CD4-positive, alpha-beta T cell treated with Interleukin-17A for 4 hours (primary cell): Measurements from ENCODE around the gene ZFP64.
A peak's percentile ranks its signal among the peaks of the same experiment; 100 is the strongest.
"Not testable (repeated sequence)": the region's sequence is repeated elsewhere in the genome, so short reads cannot be mapped to it uniquely, and the experiment has no call there.

Experiments
- DNase-seq: peaks from one replicate; pipeline ENCODE4 v3.0.0-alpha.2; 2020; ENCODE audit warnings: mixed read lengths

ZFP64 gene

DNA sequence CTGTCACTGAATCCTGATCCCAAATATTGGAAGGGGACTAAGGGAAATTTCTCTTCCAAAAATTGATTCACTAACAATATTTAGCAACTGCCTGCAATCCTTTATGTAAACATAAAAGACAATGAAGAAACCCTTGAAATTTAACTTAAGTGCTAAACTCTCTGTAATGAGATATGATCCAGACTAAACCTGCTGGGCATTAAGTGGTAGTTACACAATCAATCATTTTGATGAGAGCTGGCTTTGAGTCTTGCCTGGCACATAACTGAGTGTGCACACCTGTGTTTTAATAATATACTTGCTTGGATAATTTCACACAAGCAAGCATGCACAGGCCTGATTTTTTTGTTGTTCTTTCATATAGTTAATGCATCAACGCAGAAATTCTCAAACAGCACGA, 9.8 kb upstream of the ZFP64 start:
- DNase-seq, result no peak

DNA sequence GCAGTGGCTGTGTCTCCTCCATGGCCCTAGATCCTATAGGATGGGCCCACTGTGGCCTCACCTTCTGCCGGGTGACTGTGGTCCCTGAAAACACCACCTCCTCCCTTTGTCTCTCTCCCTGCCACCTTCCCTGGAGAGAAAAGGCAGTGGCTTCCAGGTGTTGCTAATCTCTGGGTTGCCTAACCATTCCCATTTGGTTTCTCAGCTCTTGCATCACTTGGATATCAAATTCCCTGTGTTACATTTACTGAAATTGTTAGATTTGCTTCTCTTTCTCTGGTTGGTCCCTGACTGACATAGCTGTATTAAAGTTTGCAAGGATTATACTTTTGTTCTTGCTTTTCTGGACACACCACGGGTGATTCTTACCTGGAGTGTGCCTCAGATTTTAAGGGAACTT, 9.3 kb upstream of the ZFP64 start:
- DNase-seq, result no peak

DNA sequence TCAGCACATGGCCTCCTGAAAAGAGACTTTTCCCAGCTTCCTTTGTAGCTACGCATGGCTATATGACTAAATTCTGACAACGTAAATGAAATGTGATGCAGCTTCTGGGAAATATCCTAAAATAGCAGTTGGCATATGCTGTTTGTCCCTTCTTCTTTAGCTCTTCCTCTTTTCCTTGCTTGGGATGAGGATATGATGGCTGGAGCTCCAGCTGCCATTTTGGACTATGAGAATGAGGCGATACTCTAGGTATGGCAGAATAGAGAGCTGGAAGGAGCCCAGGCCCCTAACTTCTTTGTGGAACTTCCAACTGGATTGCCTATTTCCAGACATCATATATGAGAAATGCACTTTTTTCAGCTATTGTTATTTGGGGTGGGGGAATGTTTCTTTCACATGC, 5.3 kb upstream of the ZFP64 start:
- DNase-seq, result no peak

DNA sequence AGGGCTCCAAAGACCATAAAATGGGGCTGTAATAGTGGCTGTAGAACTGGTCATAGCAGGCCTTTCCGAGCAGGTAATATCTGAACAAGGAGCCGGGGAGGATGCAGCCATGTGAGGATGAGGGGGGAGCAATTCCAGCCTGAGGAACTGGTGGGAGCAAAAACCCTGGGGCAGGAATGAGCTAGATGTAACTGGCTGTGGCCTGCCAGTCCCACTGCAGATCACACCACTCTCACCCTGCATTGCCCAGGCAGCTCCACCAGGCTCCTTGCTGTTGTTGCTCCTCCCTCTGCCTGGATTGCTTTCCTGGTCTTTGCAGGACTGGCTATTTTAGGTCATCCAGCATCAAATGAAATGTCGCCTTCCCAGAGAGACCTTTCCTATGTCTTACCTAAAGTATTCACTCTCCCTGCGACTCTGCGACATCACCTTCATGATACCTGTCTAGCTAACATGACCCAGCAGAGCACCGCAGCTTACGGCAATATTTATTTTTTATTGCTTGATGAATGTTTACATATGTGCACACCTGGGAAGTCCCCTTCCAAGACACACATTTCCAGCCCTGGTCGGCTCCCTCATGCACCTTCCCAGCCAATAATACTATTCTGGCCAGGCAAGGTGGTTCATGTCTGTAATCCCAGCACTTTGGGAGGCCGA, 2.4 kb upstream of the ZFP64 start:
- DNase-seq, result no peak

DNA sequence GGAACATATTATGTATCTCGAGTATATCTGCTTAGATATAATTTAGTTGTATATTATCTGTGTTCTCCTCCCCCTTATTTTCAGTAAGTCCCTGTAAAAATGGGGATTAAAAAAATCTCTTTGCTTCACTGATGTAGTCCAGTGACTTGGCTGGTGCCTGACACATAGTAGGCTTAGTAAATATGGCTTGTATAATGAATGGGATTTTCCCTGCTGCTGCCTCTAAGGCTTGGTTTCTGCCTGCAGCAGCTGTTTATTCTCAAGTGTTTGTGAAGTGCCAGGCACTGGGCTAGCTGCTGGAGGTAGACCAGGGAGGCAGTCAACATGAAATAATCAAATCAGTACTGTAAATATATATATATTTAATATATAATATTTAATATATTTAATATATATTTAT, 1.6 kb upstream of the ZFP64 start:
- no peak for DNase-seq

- not testable (repeated sequence) for DNase-seq
These were observed 1.1 kb upstream of the ZFP64 start for GRCh38 chr20:52192719-52193007.

GRCh38 chr20:52191916-52192718, 538 bp upstream of the ZFP64 start:
- peak; percentile 67 for DNase-seq

- DNase-seq, result peak; percentile 53
These were observed 995 bp downstream of the ZFP64 start for GRCh38 chr20:52190437-52191131.

DNA sequence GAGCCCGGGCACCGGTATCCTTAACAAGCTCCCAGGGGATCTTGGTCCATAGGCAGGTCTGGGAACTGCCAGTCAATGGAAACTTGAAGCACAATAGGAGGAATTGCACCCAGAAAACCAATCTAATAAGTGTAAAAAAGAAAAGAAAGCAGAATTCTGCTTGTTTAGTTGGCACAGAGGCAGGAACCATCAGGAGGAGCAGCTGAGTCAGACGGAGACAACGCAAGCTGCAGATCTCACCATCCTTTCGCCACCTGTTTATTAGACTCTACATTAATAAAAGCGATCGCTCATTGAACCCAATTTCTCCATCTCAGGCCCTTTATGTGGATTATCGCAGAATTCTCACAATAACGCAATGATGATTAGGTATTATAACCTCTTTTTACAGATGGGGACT, 9.8 kb downstream of the ZFP64 start:
- no peak for DNase-seq

DNA sequence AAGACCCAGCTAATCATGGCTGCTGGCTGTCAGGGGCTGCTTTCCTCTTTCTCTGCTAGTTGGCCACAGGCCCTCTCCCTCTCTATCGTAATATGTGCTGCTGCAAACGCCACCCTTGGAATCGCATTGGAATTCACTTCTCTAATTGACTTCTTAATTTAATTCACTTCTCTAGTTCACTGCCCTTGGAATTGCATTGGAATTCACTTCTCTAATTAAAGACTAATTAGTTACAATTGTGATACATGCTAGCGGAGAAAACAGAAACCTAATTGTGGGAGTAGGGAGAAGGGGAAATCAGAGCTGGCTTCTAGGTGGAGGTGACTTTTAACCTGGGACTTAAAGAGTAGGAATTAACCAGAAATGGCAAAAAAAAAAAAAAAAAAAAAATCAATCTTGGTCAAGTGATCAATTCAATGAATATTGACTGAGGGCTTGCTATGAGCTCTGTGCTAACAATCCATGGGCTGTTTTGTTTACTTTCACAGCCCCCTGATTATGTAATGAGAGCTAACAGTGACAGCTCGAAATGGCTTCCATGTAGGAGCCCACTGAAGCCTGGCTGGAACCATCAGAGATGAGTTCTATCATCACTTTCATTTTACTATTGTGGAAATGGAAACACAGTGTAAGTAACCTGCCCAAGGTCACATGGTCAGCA, 11.3 kb downstream of the ZFP64 start:
- DNase-seq, result no peak

DNA sequence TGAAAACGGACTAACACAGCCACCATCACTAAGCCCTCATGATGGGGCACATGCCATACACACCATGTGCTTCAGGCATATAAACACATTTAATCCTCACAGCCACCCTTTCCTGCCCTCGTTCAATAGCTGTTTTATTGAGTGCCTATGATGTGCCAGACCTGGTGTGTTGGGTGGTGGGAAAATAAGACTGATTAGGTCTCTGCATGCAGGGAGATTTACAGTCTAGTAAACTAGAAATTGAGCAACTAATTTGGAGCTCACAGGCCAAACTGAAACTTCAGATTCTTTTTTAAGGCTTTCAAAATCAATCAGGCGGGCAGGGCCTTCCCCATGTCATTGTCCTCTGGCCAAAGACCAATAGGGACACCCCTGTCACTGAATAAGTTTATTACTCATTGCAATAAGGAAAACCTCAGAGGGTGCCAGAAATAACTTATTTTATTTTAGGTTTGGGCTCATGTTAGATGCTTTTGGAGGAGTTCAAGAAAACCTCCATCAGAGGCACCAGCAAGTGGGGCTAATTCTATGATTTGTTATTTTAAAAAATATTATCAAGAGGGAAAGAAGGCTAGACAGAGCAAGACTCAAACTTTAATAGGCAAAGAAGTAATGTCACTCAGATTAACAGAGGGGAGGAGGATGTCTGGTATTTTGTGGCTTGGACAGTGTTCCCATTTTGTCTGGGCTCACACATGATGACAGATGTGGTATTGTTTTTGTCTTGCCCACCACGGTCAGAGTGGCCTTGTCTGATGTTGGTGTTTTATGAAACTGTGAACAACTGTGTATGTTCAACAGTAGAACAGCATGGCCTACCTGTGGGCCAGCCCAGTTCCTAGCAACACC, 12.0 kb downstream of the ZFP64 start:
- no peak for DNase-seq

DNA sequence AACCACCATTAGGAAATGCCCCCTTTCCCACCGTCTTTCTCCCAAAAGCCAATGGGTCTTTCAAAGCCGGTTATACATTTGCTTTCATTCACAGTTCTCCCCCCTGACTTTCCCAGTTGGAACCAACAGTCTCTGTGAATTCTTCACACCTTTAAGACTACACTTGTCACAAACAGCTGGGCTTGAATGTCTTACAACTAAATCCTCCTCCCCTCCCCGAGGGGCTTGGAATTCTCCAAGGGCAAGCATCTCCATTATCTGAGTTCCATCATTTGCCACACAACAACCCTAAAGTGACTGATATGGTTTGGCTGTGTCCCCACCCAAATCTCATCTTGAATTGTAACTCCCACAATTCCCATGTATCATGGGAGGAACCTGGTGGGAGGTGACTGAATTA, 12.9 kb downstream of the ZFP64 start:
- no peak for DNase-seq

DNA sequence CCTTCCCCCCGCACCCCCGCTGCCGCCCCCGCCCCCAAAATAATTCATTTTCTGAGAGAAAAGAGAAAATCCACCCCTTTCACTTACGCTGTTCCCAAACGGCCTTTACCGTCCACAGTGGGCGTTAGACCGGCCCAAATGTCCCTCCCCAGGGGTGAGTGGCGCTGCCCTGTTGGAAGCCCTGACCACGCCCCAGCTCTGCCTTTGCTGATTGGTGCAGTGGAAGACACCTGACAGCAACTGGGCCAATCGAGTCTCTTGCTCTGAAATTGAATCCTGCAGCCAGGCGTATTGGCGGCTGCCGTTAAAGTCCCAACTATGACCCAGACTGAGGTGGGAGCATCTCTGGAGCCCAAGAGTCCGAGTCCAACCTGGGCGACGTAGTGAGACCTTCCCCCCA, 15.7 kb downstream of the ZFP64 start:
- no peak for DNase-seq

DNA sequence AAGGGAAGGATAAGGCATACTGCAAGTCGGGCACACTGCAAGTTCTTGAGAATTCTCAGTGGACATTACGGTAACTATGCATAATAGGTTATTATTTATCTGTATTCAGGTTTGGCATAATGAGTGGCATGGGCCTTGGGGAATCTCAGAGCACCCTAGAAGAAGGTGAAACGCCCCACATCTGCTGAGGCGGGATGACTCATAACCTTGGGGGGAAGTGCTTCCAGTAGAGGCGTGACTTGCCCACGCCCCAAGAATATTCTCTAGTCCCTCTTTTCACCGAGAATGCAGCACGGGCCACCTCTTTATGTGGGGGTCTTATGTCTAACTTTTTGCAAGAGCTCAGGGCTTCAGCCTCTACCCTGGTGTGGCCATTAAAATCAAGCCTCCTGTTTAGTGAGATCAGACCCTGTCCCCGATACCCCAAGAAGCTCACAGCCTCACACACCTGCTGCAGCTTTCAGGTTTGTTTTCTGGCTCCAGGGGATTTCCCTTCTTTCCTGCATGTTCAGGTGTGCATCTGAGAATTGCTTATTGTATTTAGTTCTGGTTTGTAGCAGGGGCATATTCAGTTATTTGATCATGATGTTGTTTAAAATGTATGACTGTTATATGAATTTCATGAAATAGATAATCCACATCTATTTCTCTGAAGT, 19.1 kb downstream of the ZFP64 start:
- no peak for DNase-seq

DNA sequence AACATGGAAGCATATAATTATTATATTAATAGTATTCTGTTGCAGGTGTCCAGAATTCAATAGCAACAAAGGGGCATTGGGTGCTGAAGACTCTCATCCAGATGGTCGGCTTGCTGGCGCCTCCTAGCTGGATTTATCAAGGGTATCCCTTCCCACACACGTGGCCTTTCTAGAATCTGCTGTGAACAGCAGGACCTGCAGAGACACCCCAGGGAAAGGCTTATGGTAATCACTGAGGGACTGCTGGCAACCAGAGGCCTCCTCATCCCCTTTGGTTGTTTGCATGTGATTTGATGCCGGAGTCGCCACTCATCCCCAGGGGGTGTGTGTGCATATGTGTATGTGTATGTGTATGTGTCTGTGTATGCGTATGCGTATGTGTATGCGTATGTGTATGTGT, 20.6 kb downstream of the ZFP64 start:
- DNase-seq, result no peak

- DNase-seq, result no peak
These were observed 23.5 kb downstream of the ZFP64 start for GRCh38 chr20:52168116-52168515.

DNA sequence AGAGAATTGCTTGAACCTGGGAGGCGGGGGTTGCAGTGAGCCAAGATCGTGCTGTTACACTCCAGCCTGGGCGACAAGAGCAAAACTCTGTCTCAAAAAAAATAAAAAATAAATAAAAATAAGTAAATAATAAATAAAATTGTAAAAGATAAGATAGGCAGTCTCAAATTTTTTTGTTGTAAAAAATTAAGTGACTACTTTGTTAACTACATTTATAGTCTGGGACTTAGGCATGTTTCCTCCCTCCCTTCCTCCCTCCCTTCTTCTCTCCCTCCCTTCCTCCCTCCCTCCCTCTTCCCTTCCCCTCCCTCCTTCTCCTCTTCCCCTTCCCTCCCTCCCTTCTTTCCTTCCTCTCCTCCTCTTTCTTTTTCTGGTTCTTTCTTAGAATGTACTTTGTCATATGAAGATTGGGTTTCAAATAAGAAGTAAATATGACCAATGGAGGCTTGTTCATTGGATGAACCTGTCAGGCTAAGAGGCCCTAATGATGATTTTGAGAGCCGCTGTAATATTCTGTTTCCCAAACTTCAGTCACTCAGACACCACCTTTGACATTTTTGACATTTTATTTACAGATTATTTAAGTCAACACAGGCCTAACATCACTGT, 24.2 kb downstream of the ZFP64 start:
- no peak for DNase-seq

DNA sequence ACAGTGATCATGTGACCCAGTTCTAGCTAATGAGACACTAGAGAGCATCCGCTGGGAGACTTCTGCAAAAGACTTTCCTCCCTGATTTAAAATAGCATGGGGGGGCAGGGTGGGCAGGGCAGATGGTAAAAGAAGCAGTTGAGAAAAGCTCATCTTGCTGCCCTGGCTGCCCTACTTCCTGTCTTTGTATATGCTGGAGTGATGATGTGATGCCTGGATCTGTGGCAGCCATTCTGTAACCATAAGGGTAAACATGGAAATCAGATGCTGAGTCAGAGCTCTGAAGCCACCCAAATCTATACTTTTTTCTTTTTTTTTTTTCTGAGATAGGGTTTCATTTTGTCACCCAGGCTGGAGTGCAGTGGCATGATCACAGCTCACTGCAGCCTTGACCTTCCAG, 25.4 kb downstream of the ZFP64 start:
- DNase-seq, result no peak

DNA sequence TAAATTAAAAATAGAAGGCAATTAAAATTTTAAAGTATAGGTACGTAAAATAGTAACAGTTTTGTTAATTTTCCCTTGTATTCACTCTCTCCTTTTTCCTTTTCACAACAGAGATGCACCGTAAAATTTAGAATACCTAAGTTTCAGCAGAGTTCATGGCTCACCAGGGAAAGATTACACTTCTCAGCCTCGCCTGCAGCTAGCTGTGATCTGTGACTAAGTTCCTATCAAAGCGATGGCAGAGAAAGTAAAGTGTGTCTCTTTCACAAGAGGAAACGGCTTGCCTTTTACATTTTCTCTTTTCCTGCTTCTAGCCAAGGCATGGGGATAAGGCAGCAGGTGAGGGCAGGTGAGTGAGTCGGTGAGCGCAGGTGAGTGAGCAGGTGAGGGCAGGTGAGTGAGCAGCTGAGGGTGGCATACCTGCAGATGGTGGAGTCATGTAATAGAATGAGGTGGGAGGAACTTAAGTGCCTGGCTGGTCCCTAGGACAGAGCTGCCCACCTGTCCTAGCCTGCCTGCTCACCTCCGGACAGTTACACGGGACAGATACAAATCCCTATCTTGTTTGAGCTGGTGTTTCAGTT, 30.9 kb downstream of the ZFP64 start:
- DNase-seq, result no peak

GRCh38 chr20:52160049-52160570, 31.5 kb downstream of the ZFP64 start:
- no peak for DNase-seq

- no peak for DNase-seq
These were observed 37.0 kb downstream of the ZFP64 start for GRCh38 chr20:52154575-52154974.
